NCI-H526 treated with DMSO at 0.1 percent for 48 hours (cell line): ENCODE data around the gene KCNIP3.

Experiments
- DNase-seq: peaks from one replicate; lab custom pipeline; 2025; lab: John Stamatoyannopoulos, UW

KCNIP3 gene

GRCh38 chr2:95313296-95314131 lies 16.4 kb downstream of the KCNIP3 start:
- peak; percentile 6 for DNase-seq

GRCh38 chr2:95314598-95314963 lies 17.4 kb downstream of the KCNIP3 start:
- no peak for DNase-seq

GRCh38 chr2:95314964-95315611 lies 17.9 kb downstream of the KCNIP3 start:
- DNase-seq: peak; percentile 10

- no peak for DNase-seq
Observed at GRCh38 chr2:95315801-95316411, 18.8 kb downstream of the KCNIP3 start.

GRCh38 chr2:95316466-95317122 lies 19.4 kb downstream of the KCNIP3 start:
- DNase-seq: no peak

- no peak for DNase-seq
Observed at GRCh38 chr2:95317123-95317500, 20.0 kb downstream of the KCNIP3 start.

GRCh38 chr2:95317665-95318425 lies 20.7 kb downstream of the KCNIP3 start:
- no peak for DNase-seq

GRCh38 chr2:95318431-95319220 lies 21.5 kb downstream of the KCNIP3 start:
- no peak for DNase-seq

- no peak for DNase-seq
Observed at GRCh38 chr2:95319481-95320343, 22.6 kb downstream of the KCNIP3 start.

GRCh38 chr2:95320344-95320712 lies 23.2 kb downstream of the KCNIP3 start:
- DNase-seq: no peak

- DNase-seq: no peak
Observed at GRCh38 chr2:95320986-95321767, 24.0 kb downstream of the KCNIP3 start.

GRCh38 chr2:95323347-95324155 lies 26.4 kb downstream of the KCNIP3 start:
- peak; percentile 21 for DNase-seq

GRCh38 chr2:95325026-95325425 lies 27.9 kb downstream of the KCNIP3 start:
- no peak for DNase-seq

- DNase-seq: no peak
Observed at GRCh38 chr2:95325590-95326432, 28.7 kb downstream of the KCNIP3 start.

GRCh38 chr2:95326433-95327140 lies 29.4 kb downstream of the KCNIP3 start:
- DNase-seq: no peak

- DNase-seq: no peak
Observed at GRCh38 chr2:95327861-95328260, 30.7 kb downstream of the KCNIP3 start.
